C1 segment of cervical spinal cord (tissue), 14 donors: ENCODE results near the gene ATP1B2.
"Not testable (repeated sequence)": the region's sequence is repeated elsewhere in the genome, so short reads cannot be mapped to it uniquely, and the experiment has no call there.

ENCODE experiments used
- DNase-seq, 14 donors: peaks; one replicate each; lab custom pipeline; 2025; lab: John Stamatoyannopoulos, UW

The ATP1B2 gene

GRCh38 chr17:7633093-7633492, 17.6 kb upstream of the ATP1B2 start:
- no peak for DNase-seq

GRCh38 chr17:7634384-7634783, 16.3 kb upstream of the ATP1B2 start:
- DNase-seq: peak in 5 of 14 donors; percentile 22 to 56 (median 52)

- peak in 1 of 14 donors; percentile 32 for DNase-seq
Observed at GRCh38 chr17:7636163-7636562, 14.6 kb upstream of the ATP1B2 start.

DNA sequence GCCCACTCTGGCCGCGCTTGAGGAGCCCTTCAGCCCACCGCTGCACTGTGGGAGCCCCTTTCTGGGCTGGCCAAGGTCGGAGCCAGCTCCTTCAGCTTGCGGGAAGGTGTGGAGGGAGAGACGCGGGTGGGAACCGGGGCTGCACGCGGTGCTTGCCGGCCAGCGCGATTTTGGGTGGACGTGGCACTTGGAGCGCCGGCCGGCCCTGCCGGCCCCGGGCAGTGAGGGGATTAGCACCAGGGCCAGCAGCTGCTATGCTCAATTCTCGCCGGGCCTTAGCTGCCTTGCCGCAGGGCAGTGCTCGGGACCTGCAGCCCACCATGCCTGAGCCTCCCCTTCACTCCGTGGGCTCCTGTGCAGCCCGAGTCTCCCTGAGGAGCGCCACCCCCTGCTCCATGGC, 9.9 kb upstream of the ATP1B2 start:
- no peak for DNase-seq

- not testable (repeated sequence) for DNase-seq
Observed at GRCh38 chr17:7641635-7642034, 9.1 kb upstream of the ATP1B2 start.

- no peak for DNase-seq
Observed at GRCh38 chr17:7644775-7645174, 6.0 kb upstream of the ATP1B2 start.

GRCh38 chr17:7646457-7646856, 4.3 kb upstream of the ATP1B2 start:
- no peak for DNase-seq

GRCh38 chr17:7647018-7647417, 3.7 kb upstream of the ATP1B2 start:
- DNase-seq: no peak

- no peak for DNase-seq
Observed at GRCh38 chr17:7651097-7651664, 455 bp downstream of the ATP1B2 start.

DNA sequence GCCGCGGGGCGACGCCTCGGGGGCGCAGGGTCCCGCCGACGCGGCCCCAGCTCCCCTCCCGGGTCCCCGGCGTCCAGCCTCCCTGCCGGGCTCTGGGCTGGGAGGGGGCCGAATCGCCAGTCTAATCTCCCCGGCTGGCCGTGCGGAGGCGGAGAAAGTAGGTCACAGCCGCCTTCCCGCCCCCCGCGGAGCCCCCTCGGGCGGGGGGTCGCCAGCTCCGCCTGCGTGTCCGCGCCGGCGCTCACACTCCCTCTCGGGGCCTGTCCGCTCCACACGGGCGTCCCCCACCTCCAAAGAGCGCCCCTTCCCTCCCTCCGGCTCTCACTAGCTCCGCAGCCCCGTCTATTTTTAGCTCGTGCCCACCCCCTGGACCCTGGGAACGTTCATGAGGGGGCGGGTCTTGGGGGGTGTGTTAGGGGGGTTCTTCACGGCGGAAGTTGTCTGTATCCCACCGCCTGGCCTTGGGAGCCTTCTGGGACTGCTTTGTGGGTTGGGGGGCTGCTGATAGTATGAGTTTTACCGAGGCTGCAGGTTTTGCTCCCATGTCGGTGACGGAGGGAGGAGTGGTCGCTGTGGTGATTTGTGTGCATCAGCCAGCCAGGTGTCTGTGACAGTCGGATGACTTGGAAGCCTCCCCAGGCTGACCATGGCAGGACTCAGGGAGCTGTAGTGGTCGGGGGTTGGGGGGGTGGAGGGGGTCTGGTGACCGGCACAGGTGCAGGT, 1.1 kb downstream of the ATP1B2 start:
- DNase-seq: peak in 7 of 14 donors; percentile 29 to 69 (median 49)

DNA sequence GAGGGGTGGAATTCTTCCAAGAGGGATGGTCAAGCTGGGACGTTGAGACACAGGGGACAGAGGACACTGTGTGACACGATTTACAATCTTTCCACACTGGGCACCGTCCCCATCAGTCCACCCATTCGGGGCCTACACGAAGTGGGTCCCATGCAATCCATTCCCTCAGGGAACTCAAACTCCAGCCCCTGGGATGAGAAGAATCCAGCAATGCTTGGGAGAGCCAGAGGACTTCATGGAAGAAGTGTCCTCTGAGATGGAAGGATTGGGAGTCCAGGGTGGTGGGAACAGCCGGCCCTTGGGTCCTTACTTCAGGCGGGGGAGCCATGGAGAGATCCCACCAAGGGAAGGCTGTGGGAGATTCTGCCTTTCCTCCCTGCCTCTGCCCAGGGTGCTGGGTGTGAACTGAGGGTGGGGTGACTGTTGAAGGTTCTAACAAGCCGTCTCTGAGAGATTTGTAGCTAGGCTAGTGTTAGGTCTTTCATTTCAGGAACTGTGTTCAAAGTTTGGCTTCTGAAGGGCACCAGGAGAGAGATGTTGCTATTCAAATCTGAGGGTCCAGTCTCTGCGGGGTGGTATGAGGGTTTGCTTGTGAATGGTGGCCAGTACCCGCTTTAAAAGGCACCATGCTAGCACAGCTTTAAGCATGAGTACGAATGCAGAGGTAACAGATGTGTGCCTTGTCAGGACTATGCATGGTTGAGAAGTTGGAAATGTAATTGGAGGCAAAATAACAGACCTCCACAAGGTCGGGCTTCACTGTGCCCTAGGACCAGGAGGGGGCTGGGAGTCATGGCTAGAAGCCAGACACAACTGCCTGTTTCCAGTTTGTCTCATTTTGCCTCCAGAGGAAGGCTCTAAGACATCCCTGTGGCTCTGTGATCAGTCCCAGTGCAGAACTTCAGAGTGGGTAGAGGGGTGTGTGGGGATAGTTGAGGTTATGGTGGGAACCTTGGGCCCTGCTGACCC, 1.9 kb downstream of the ATP1B2 start:
- DNase-seq: peak in 3 of 14 donors; percentile 11 to 28 (median 18)

DNA sequence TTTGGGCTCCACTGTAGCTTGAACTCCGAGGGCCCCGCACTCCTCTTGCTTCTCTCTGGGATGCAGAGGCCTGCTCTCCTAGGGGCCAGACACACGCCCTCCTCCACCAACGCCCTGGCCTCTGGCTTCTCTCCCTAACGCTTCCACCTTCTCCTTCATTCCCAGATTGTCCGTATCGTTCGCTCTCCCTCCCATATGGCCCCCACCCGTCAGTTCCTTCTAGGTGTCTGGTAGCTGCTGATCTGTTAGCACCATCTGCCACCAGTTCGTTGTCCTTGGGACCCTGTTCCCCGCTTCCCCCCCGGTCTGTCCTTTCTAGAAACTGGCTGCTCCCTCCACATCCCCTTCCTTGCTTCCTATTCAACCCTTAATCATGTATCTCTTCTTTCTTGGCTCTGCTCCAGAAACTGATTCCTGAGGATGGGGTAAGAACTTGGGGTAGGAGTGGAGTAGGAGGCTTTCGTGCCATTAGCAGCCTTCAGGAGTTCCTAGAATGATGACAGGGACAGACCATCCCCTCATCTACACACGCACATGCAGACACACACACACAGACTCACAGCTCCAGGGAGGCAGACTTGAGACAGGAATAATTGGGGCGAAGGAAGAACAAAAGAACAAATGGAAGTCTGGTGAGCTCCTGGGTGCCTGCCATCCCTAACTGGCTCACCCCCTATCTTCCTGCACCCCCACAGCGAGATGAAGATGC, 4.3 kb downstream of the ATP1B2 start:
- DNase-seq: no peak

- DNase-seq: no peak
Observed at GRCh38 chr17:7655541-7655840, 4.8 kb downstream of the ATP1B2 start.

GRCh38 chr17:7656958-7657609, 6.4 kb downstream of the ATP1B2 start:
- peak in 11 of 14 donors; percentile 30 to 84 (median 59) for DNase-seq

- peak in 11 of 14 donors; percentile 31 to 93 (median 76) for DNase-seq
Observed at GRCh38 chr17:7667656-7668406, 17.1 kb downstream of the ATP1B2 start.

- no peak for DNase-seq
Observed at GRCh38 chr17:7668482-7668881, 17.8 kb downstream of the ATP1B2 start.

DNA sequence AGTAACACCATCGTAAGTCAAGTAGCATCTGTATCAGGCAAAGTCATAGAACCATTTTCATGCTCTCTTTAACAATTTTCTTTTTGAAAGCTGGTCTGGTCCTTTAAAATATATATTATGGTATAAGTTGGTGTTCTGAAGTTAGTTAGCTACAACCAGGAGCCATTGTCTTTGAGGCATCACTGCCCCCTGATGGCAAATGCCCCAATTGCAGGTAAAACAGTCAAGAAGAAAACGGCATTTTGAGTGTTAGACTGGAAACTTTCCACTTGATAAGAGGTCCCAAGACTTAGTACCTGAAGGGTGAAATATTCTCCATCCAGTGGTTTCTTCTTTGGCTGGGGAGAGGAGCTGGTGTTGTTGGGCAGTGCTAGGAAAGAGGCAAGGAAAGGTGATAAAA, 22.5 kb downstream of the ATP1B2 start:
- DNase-seq: no peak

DNA sequence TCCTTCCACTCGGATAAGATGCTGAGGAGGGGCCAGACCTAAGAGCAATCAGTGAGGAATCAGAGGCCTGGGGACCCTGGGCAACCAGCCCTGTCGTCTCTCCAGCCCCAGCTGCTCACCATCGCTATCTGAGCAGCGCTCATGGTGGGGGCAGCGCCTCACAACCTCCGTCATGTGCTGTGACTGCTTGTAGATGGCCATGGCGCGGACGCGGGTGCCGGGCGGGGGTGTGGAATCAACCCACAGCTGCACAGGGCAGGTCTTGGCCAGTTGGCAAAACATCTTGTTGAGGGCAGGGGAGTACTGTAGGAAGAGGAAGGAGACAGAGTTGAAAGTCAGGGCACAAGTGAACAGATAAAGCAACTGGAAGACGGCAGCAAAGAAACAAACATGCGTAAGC, 24.2 kb downstream of the ATP1B2 start:
- DNase-seq: no peak

GRCh38 chr17:7676533-7676932, 25.8 kb downstream of the ATP1B2 start:
- DNase-seq: no peak

DNA sequence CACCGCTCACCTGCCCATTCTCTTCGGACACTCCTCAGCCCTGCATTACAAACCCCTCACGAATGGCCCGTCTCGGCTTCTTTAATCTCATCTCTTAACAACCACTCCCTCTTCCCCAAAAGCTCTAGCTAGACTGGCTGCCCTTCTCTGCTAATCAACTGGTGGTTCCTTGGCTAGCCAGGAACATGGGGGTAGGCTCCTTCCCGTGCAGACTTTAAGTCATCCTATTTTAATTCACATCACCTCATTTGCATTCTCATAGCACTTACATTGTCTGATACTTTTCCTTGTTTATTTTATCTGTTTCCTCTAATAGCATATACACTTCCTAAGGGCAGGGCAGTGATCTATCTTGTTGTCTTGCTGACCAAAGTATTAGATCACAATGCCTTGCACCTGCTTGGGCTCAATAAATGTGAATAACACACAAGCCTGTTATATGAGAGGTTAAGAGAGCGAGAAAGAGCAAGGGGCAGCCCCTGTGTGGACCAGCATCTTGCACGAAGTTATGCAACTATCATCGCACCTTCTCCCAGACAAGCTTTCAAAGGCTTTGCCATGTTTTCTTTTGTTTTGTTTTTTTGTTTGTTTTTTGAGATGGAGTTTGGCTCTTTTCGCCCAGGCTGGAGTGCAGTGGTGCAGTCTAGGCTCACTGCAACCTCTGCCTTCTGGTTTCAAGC, 26.8 kb downstream of the ATP1B2 start:
- no peak for DNase-seq
